IMR-90 (cell line): ENCODE results near the gene PRKCE. TPM values are rescaled to one million over a fixed set of nuclear protein-coding genes. Genes with fewer than 3 reads are reported as not detected.

Source experiments
- ATAC-seq: fragments of 200-7000 bp; cut with Tn5 transposase; 2 replicates; pipeline ENCODE4 v1.9.1; 2020; ENCODE audit warnings: low read depth, mild to moderate bottlenecking, moderate library complexity
- BruUV-seq: library from RNA; stranded (reverse); fragments of 400-500 nt; replicated peaks from 2 replicates; lab custom pipeline; 2021; lab: Mats Ljungman, UMichigan
- CTCF ChIA-PET: fragments of 300-600 bp; formaldehyde crosslinking; extraction: SDS; loops from one replicate; lab custom pipeline; 2021; ENCODE audit warnings: antibody characterized with exemption; lab: Yijun Ruan, JAX
- POLR2A ChIA-PET: fragments of 300-600 bp; sonication (Branson Sonifier 250); formaldehyde crosslinking; loops from one replicate; lab custom pipeline; 2022; ENCODE audit warnings: antibody characterized with exemption; ENCODE audit not compliant: unreplicated experiment; lab: Charles Lee
- DNase-seq: peaks from one replicate; pipeline ENCODE4 v3.0.0; 2013
- H2AFZ ChIP-seq: replicated peaks from 2 replicates; pipeline ENCODE3; 2013; ENCODE audit warnings: low read length, mild to moderate bottlenecking; ENCODE audit not compliant: poor library complexity
- H2AK5ac ChIP-seq: 2 replicates; pipeline ENCODE4 v1.6.1; 2013; ENCODE audit warnings: low read depth, low read length, inconsistent platforms
- H2AK9ac ChIP-seq: replicated peaks from 2 replicates; pipeline ENCODE3; 2013; ENCODE audit warnings: mild to moderate bottlenecking, low read depth, low read length, moderate library complexity; ENCODE audit not compliant: poor library complexity
- H2BK120ac ChIP-seq: 2 replicates; pipeline ENCODE4 v1.6.1; 2013; ENCODE audit warnings: low read depth, low read length, inconsistent platforms
- H2BK15ac ChIP-seq: 3 replicates; pipeline ENCODE4 v1.6.1; 2013; ENCODE audit warnings: low read depth, low read length, inconsistent platforms
- H2BK20ac ChIP-seq: 2 replicates; pipeline ENCODE4 v1.6.1; 2013; ENCODE audit warnings: low read depth, mild to moderate bottlenecking, inconsistent platforms, low read length, moderate library complexity
- H2BK5ac ChIP-seq: 2 replicates; pipeline ENCODE4 v1.6.1; 2013; ENCODE audit warnings: mild to moderate bottlenecking, low read depth, low read length, inconsistent platforms; ENCODE audit not compliant: poor library complexity, severe bottlenecking
- H3K14ac ChIP-seq: replicated peaks from 2 replicates; pipeline ENCODE4 v1.6.1; 2013; ENCODE audit warnings: low read depth, low read length, inconsistent platforms
- H3K18ac ChIP-seq: 2 replicates; pipeline ENCODE4 v1.6.1; 2013; ENCODE audit warnings: low read depth, low read length, control low read depth
- H3K23ac ChIP-seq: 2 replicates; pipeline ENCODE4 v1.6.1; 2013; ENCODE audit warnings: low read depth, low read length, inconsistent platforms
- H3K27ac ChIP-seq: 2 replicates; pipeline ENCODE4 v1.5.1; 2013; ENCODE audit warnings: mild to moderate bottlenecking, control low read depth, low read length; ENCODE audit not compliant: insufficient read depth
- H3K27me3 ChIP-seq: 2 replicates; pipeline ENCODE4 v1.6.1; 2013; ENCODE audit warnings: low read length; ENCODE audit not compliant: control insufficient read depth, insufficient read depth
- H3K36me3 ChIP-seq: 2 replicates; pipeline ENCODE4 v1.6.1; 2013; ENCODE audit warnings: low read length, mixed read lengths; ENCODE audit not compliant: control insufficient read depth, insufficient read depth
- H3K4ac ChIP-seq: 2 replicates; pipeline ENCODE4 v1.6.1; 2013; ENCODE audit warnings: low read depth, low read length, inconsistent platforms
- H3K4me1 ChIP-seq: 2 replicates; pipeline ENCODE4 v1.6.1; 2013; ENCODE audit warnings: low read length, mixed read lengths; ENCODE audit not compliant: control insufficient read depth, insufficient read depth
- H3K4me2 ChIP-seq: 2 replicates; pipeline ENCODE4 v1.6.1; 2013; ENCODE audit warnings: low read depth, mild to moderate bottlenecking, control low read depth, low read length, moderate library complexity
- H3K4me3 ChIP-seq: 2 replicates; pipeline ENCODE4 v1.5.1; 2013; ENCODE audit warnings: low read depth, mild to moderate bottlenecking, control low read depth, low read length, moderate library complexity; ENCODE audit not compliant: insufficient read depth
- H3K56ac ChIP-seq: 2 replicates; pipeline ENCODE4 v1.6.1; 2013; ENCODE audit warnings: low read length, inconsistent platforms; ENCODE audit not compliant: insufficient read depth; ENCODE audit errors: extremely low read depth
- H3K79me1 ChIP-seq, 2 experiments: 2 replicates each; pipeline ENCODE4 v1.6.1; 2013; ENCODE audit warnings: low read length in 2 of 2, inconsistent platforms in 1 of 2, low read depth in 1 of 2
- H3K9ac ChIP-seq: 2 replicates; pipeline ENCODE4 v1.6.1; 2013; ENCODE audit warnings: low read depth, low read length, control low read depth
- H3K9me1 ChIP-seq: 2 replicates; pipeline ENCODE4 v1.6.1; 2013; ENCODE audit warnings: low read length, inconsistent platforms; ENCODE audit not compliant: insufficient read depth
- H3K9me3 ChIP-seq: 2 replicates; pipeline ENCODE4 v1.6.1; 2013; ENCODE audit warnings: low read length; ENCODE audit not compliant: control insufficient read depth, insufficient read depth
- H4K20me1 ChIP-seq: 2 replicates; pipeline ENCODE4 v1.6.1; 2013; ENCODE audit warnings: low read length, inconsistent platforms; ENCODE audit not compliant: insufficient read depth
- H4K5ac ChIP-seq: 2 replicates; pipeline ENCODE4 v1.6.1; 2013; ENCODE audit warnings: mild to moderate bottlenecking, low read depth, low read length, control low read depth
- H4K8ac ChIP-seq, 2 experiments: 2 replicates each; pipeline ENCODE4 v1.6.1; 2013; ENCODE audit warnings: low read depth in 2 of 2, low read length in 2 of 2, control low read depth in 1 of 2, inconsistent platforms in 1 of 2
- H4K91ac ChIP-seq: 2 replicates; pipeline ENCODE4 v1.6.1; 2013; ENCODE audit warnings: low read depth, low read length, inconsistent platforms; ENCODE audit not compliant: insufficient read depth
- BHLHE40 ChIP-seq: fragments of 150-350 bp; IDR thresholded peaks from 2 replicates; pipeline ENCODE4 v1.6.1; 2016; ENCODE audit warnings: mild to moderate bottlenecking, low read depth, low read length
- CEBPB ChIP-seq: IDR thresholded peaks from 2 replicates; pipeline ENCODE4 v1.6.1; 2012; ENCODE audit warnings: low read depth, low read length, improper control_type of control experiment
- CHD1 ChIP-seq: IDR thresholded peaks from 2 replicates; pipeline ENCODE4 v1.6.1; 2012; ENCODE audit warnings: low read depth, low read length, improper control_type of control experiment
- FOS ChIP-seq: fragments of 150-350 bp; IDR thresholded peaks from 2 replicates; pipeline ENCODE4 v1.6.1; 2016; ENCODE audit warnings: low read depth, low read length
- MAFK ChIP-seq: IDR thresholded peaks from 2 replicates; pipeline ENCODE4 v1.6.1; 2012; ENCODE audit warnings: low read depth, low read length, improper control_type of control experiment
- MAZ ChIP-seq: IDR thresholded peaks from 2 replicates; pipeline ENCODE4 v1.6.1; 2012; ENCODE audit warnings: low read depth, mild to moderate bottlenecking, low read length, improper control_type of control experiment, moderate library complexity, borderline replicate concordance
- MXI1 ChIP-seq: IDR thresholded peaks from 2 replicates; pipeline ENCODE4 v1.6.1; 2012; ENCODE audit warnings: low read depth, mild to moderate bottlenecking, low read length, moderate library complexity, borderline replicate concordance
- NFE2L2 ChIP-seq: fragments of 150-350 bp; IDR thresholded peaks from 2 replicates; pipeline ENCODE4 v1.6.1; 2016; ENCODE audit warnings: low read depth, mild to moderate bottlenecking, low read length
- POLR2A ChIP-seq: IDR thresholded peaks from 2 replicates; pipeline ENCODE4 v1.6.1; 2012; ENCODE audit warnings: mild to moderate bottlenecking, low read depth, low read length
- RAD21 ChIP-seq: IDR thresholded peaks from 2 replicates; pipeline ENCODE4 v1.6.1; 2012; ENCODE audit warnings: low read length, improper control_type of control experiment
- RCOR1 ChIP-seq: IDR thresholded peaks from 2 replicates; pipeline ENCODE4 v1.6.1; 2012; ENCODE audit warnings: mild to moderate bottlenecking, low read length, improper control_type of control experiment; ENCODE audit not compliant: insufficient replicate concordance
- RFX5 ChIP-seq: IDR thresholded peaks from 2 replicates; pipeline ENCODE4 v1.8.0; 2012; ENCODE audit warnings: low read depth, mild to moderate bottlenecking, low read length, moderate library complexity
- SMC3 ChIP-seq: fragments of 150-350 bp; IDR thresholded peaks from 2 replicates; pipeline ENCODE4 v1.6.1; 2016; ENCODE audit warnings: low read depth, mild to moderate bottlenecking, antibody characterized with exemption, low read length, moderate library complexity
- WGBS, 2 experiments: methylation state at CpG; one replicate each; pipeline versions ENCODE4 v1.1.5 to v1.1.7; 2013; ENCODE audit warnings: missing lambda C conversion rate in 2 of 2; ENCODE audit not compliant: insufficient read length in 1 of 2; ENCODE audit errors: extremely low coverage in 2 of 2; 5-methylcytosine and 5-hydroxymethylcytosine counted together
- dilution Hi-C: fragments of 300-500 bp; cut with HindIII; formaldehyde crosslinking; loops from one replicate; pipeline ENCODE4 v1.14.3; 2018; ENCODE audit warnings: low sequenced_read_pairs; ENCODE audit not compliant: unreplicated experiment
- in situ Hi-C: fragments of 300-500 bp; cut with MboI; formaldehyde crosslinking; loops from 3 replicates; pipeline ENCODE4 v1.14.3; 2019; ENCODE audit warnings: low sequenced_read_pairs, inconsistent platforms, mixed read lengths
- intact Hi-C: fragments of 100-400 bp; cut with micrococcal nuclease; formaldehyde crosslinking; loops from 2 replicates; pipeline ENCODE4 v1.10.0; 2022
- polyA plus RNA-seq, 3 experiments: library from polyadenylated mRNA; depleted of rRNA; stranded (reverse); fragments of >200 nt; gene quantifications; 2 replicates each; pipeline ENCODE4 v1.2.3, GENCODE V29; 2012; ENCODE audit warnings: low replicate concordance in 1 of 3
- total RNA-seq: library from RNA; depleted of rRNA; stranded (reverse); fragments of >200 nt; gene quantifications from 2 replicates; pipeline ENCODE4 v1.2.3, GENCODE V29; 2012
- TF ChIP-seq, protein P1 (sequence below): fragments of 150-350 bp; IDR thresholded peaks from 2 replicates; pipeline ENCODE4 v1.6.1; 2016; ENCODE audit warnings: low read depth, mild to moderate bottlenecking, low read length, moderate library complexity, borderline replicate concordance
- TF ChIP-seq, protein P2 (sequence below): conservative IDR thresholded peaks from 2 replicates; pipeline ENCODE4 v1.5.1; 2012; ENCODE audit warnings: mild to moderate bottlenecking, low read depth, low read length, improper control_type of control experiment
- TF ChIP-seq, protein P3 (sequence below): fragments of 150-350 bp; IDR thresholded peaks from 2 replicates; pipeline ENCODE4 v1.6.1; 2017; ENCODE audit warnings: mild to moderate bottlenecking, antibody characterized with exemption, low read length, low read depth

Gene PRKCE
- total and polyA plus RNA-seq, 2 of the 4 experiments (the other 2 are of a cell fraction): 8.1 to 32.4 TPM

DNA sequence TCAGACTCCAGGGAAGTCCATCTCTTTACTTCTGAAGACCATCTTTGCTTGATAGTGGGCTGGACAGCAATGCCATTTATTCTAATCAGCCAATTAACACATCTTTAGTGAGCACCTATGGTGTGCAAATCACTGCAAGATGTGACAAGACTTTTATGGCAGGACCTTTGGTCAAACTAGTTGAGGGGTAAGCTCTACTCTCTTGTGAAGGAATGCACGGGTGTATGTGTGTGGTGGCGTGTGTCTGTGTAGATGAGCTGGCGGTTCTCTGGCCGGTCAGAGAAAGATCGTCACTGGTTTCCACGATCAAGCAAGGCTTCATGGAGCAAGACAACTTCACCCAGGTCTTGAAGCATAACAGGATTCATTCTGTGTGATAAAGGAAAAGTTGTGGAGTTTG, 364.6 kb downstream of the PRKCE start:
- H3K27me3 ChIP-seq: no peaks in the 10 kb centered on the region
- peak overlapping the region; percentile 26 to 29; a peak in 1 of 4 replicates for H4K8ac ChIP-seq
- H2BK5ac ChIP-seq: no peak overlapping the region
- peaks cover 18% of the 10 kb centered on the region for H3K4me1 ChIP-seq
- no peak overlapping the region for H3K4me2 ChIP-seq
- no TSS peak for BruUV-seq
- no peaks in the 10 kb centered on the region for H4K20me1 ChIP-seq
- peak overlapping the region; percentile 62 for H2BK120ac ChIP-seq
- H2AK5ac ChIP-seq: peak overlapping the region; percentile 57; the same call in 1 of the 2 replicates
- 0 out of 2 replicates have a peak, but pooled peaks cover 2% of the 10 kb centered on the region for H3K9me3 ChIP-seq
- H4K91ac ChIP-seq: peak overlapping the region; percentile 65; the same call in 1 of the 2 replicates
- no peak overlapping the region for H3K27ac ChIP-seq
- DNase-seq: no peak
- no peak for TF ChIP-seq RFX5
- TF ChIP-seq MAZ: no peak
- no peak for TF ChIP-seq MAFK
- TF ChIP-seq FOS: no peak
- no peak for TF ChIP-seq NFE2L2
- no peak for TF ChIP-seq POLR2A
- no peak for TF ChIP-seq MXI1
- no peak for TF ChIP-seq RCOR1
- TF ChIP-seq, protein P1, sequence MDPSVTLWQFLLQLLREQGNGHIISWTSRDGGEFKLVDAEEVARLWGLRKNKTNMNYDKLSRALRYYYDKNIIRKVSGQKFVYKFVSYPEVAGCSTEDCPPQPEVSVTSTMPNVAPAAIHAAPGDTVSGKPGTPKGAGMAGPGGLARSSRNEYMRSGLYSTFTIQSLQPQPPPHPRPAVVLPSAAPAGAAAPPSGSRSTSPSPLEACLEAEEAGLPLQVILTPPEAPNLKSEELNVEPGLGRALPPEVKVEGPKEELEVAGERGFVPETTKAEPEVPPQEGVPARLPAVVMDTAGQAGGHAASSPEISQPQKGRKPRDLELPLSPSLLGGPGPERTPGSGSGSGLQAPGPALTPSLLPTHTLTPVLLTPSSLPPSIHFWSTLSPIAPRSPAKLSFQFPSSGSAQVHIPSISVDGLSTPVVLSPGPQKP: no peak
- no peak for TF ChIP-seq SMC3
- TF ChIP-seq, protein P2, sequence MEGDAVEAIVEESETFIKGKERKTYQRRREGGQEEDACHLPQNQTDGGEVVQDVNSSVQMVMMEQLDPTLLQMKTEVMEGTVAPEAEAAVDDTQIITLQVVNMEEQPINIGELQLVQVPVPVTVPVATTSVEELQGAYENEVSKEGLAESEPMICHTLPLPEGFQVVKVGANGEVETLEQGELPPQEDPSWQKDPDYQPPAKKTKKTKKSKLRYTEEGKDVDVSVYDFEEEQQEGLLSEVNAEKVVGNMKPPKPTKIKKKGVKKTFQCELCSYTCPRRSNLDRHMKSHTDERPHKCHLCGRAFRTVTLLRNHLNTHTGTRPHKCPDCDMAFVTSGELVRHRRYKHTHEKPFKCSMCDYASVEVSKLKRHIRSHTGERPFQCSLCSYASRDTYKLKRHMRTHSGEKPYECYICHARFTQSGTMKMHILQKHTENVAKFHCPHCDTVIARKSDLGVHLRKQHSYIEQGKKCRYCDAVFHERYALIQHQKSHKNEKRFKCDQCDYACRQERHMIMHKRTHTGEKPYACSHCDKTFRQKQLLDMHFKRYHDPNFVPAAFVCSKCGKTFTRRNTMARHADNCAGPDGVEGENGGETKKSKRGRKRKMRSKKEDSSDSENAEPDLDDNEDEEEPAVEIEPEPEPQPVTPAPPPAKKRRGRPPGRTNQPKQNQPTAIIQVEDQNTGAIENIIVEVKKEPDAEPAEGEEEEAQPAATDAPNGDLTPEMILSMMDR: no peak
- TF ChIP-seq RAD21: no peak
- TF ChIP-seq BHLHE40: no peak
- TF ChIP-seq CEBPB: no peak
- TF ChIP-seq CHD1: no peak
- TF ChIP-seq, protein P3, sequence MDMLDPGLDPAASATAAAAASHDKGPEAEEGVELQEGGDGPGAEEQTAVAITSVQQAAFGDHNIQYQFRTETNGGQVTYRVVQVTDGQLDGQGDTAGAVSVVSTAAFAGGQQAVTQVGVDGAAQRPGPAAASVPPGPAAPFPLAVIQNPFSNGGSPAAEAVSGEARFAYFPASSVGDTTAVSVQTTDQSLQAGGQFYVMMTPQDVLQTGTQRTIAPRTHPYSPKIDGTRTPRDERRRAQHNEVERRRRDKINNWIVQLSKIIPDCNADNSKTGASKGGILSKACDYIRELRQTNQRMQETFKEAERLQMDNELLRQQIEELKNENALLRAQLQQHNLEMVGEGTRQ: no peak
- no peak overlapping the region for H3K56ac ChIP-seq
- H3K9me1 ChIP-seq: peaks cover 15% of the 10 kb centered on the region
- peaks cover 5% of the 10 kb centered on the region for H3K36me3 ChIP-seq
- H3K18ac ChIP-seq: no peak overlapping the region
- ChIA-PET CTCF (no interaction called here), POLR2A (no interaction called here)
- dilution Hi-C loops: no loop called here
- no peak overlapping the region for H2AK9ac ChIP-seq
- intact Hi-C loops: no loop called here
- WGBS, 2 experiments: 100% methylated on average over 3 of the region's 6 CpGs; no CpG with 5 or more reads in 1 of the 2 experiments
- no peak overlapping the region for H3K4me3 ChIP-seq
- ATAC-seq: no peak
- H2AFZ ChIP-seq: no peak overlapping the region
- peaks cover 7 to 24% of the 10 kb centered on the region in 2 experiments for H3K79me1 ChIP-seq
- H2BK20ac ChIP-seq: peak overlapping the region; percentile 59; the same call in 1 of the 2 replicates
- H2BK15ac ChIP-seq: peak overlapping the region; percentile 93; the same call in 2 of the 3 replicates
- peak overlapping the region; percentile 53; the same call in 1 of the 2 replicates for H3K4ac ChIP-seq
- no peak overlapping the region for H3K9ac ChIP-seq
- in situ Hi-C loops: loop anchor here (25.0 kb wide), 1 partner anchor 346 kb away; no protein-coding TSS in a partner anchor
- no peak overlapping the region for H4K5ac ChIP-seq
- no peak overlapping the region; the same call in 1 of the 2 replicates for H3K14ac ChIP-seq
- peak overlapping the region; percentile 13; the same call in 1 of the 2 replicates for H3K23ac ChIP-seq
